GM23338 (cell line): ENCODE data around the gene HGD. TPM values are rescaled to one million over a fixed set of nuclear protein-coding genes. Genes with fewer than 3 reads are reported as not detected.
A peak's percentile ranks its signal among the peaks of the same experiment; 100 is the strongest.
"Not testable (repeated sequence)": the region's sequence is repeated elsewhere in the genome, so short reads cannot be mapped to it uniquely, and the experiment has no call there.

Experiments used
- ATAC-seq: fragments of 200-7000 bp; cut with Tn5 transposase; 3 replicates; pipeline ENCODE4 v1.9.1; 2020
- DNase-seq: peaks from one replicate; pipeline ENCODE4 v3.0.0-alpha.2; 2015; ENCODE audit warnings: low spot score
- H2AFZ ChIP-seq: fragments of 200-600 bp; sonication (generic); 2 replicates; pipeline ENCODE4 v1.8.0; 2016; ENCODE audit warnings: antibody characterized with exemption, mild to moderate bottlenecking, moderate library complexity
- H3F3A ChIP-seq: fragments of 200-600 bp; sonication (generic); replicated peaks from 2 replicates; pipeline ENCODE4 v1.8.0; 2017; ENCODE audit warnings: antibody characterized with exemption, mixed run types, low read depth
- H3K27ac ChIP-seq: fragments of 200-600 bp; sonication (generic); 2 replicates; pipeline ENCODE4 v1.6.1; 2016; ENCODE audit warnings: low read depth
- H3K27me3 ChIP-seq: fragments of 200-600 bp; sonication (generic); 2 replicates; pipeline ENCODE4 v1.8.0; 2016; ENCODE audit warnings: mild to moderate bottlenecking, mixed run types, moderate library complexity; ENCODE audit not compliant: insufficient read depth
- H3K36me3 ChIP-seq: fragments of 200-600 bp; sonication (generic); 2 replicates; pipeline ENCODE4 v1.8.0; 2016; ENCODE audit warnings: mild to moderate bottlenecking; ENCODE audit not compliant: insufficient read depth
- H3K4me1 ChIP-seq: fragments of 200-600 bp; sonication (generic); 2 replicates; pipeline ENCODE4 v1.8.0; 2016; ENCODE audit warnings: mild to moderate bottlenecking, moderate library complexity; ENCODE audit not compliant: insufficient read depth
- H3K4me2 ChIP-seq: fragments of 200-600 bp; sonication (generic); 2 replicates; pipeline ENCODE4 v1.7.1; 2017; ENCODE audit warnings: mixed run types
- H3K4me3 ChIP-seq: fragments of 200-600 bp; sonication (generic); 2 replicates; pipeline ENCODE4 v1.6.1; 2016; ENCODE audit warnings: mixed run types
- H3K79me2 ChIP-seq: fragments of 200-600 bp; sonication (generic); replicated peaks from 2 replicates; pipeline ENCODE4 v1.8.0; 2017; ENCODE audit warnings: mild to moderate bottlenecking; ENCODE audit not compliant: insufficient read depth
- H3K9me2 ChIP-seq: fragments of 200-600 bp; sonication (generic); 2 replicates; pipeline ENCODE4 v1.8.0; 2017; ENCODE audit not compliant: insufficient read depth
- H4K20me1 ChIP-seq: fragments of 200-600 bp; sonication (generic); replicated peaks from 2 replicates; pipeline ENCODE4 v1.8.0; 2017; ENCODE audit warnings: mild to moderate bottlenecking; ENCODE audit not compliant: insufficient read depth
- H3K27ac Mint-ChIP-seq: 2 replicates; pipeline ENCODE4 v1.8.0; 2020; ENCODE audit warnings: inconsistent platforms, mild to moderate bottlenecking, moderate library complexity, mixed read lengths
- H3K27me3 Mint-ChIP-seq: 3 replicates; pipeline ENCODE4 v1.8.0; 2022; ENCODE audit warnings: low read depth, mild to moderate bottlenecking, moderate library complexity, mixed read lengths, inconsistent platforms; ENCODE audit not compliant: insufficient read depth, poor library complexity
- H3K36me3 Mint-ChIP-seq: 3 replicates; pipeline ENCODE4 v1.8.0; 2021; ENCODE audit warnings: low read depth, mild to moderate bottlenecking, inconsistent platforms, moderate library complexity, mixed read lengths
- H3K4me1 Mint-ChIP-seq: 3 replicates; pipeline ENCODE4 v1.8.0; 2020; ENCODE audit warnings: mild to moderate bottlenecking, inconsistent platforms, mixed read lengths
- H3K4me3 Mint-ChIP-seq: 3 replicates; pipeline ENCODE4 v1.8.0; 2021; ENCODE audit warnings: moderate library complexity, mild to moderate bottlenecking, inconsistent platforms, mixed read lengths
- H3K9me3 Mint-ChIP-seq: 3 replicates; pipeline ENCODE4 v1.8.0; 2020; ENCODE audit warnings: moderate library complexity, mild to moderate bottlenecking, inconsistent platforms, mixed read lengths
- NANOG ChIP-seq: IDR thresholded peaks from 2 replicates; pipeline ENCODE4 v1.6.1; 2016; ENCODE audit warnings: antibody characterized with exemption, borderline replicate concordance
- ZNF114 ChIP-seq: fragments of 250-450 bp; sonication (Bioruptor Pico); IDR thresholded peaks from 2 replicates; pipeline ENCODE4 v1.5.0; 2020; ENCODE audit warnings: mild to moderate bottlenecking, moderate library complexity
- polyA plus RNA-seq: library from polyadenylated mRNA; unstranded; fragments of >200 nt; fragmentation: Nextera tagmentation; extraction: Ambion mirVana; gene quantifications from 2 replicates; pipeline ENCODE4 v1.2.1, GENCODE V29; 2016
- total RNA-seq: library from RNA; depleted of rRNA; stranded (reverse); fragments of >200 nt; shearing (Covaris generic); gene quantifications from 2 replicates; pipeline ENCODE4 v1.2.3, GENCODE V29; 2014
- TF ChIP-seq, protein P1 (sequence below): IDR thresholded peaks from one replicate; pipeline ENCODE4 v1.6.1; 2018; ENCODE audit warnings: antibody characterized with exemption; ENCODE audit not compliant: unreplicated experiment
- TF ChIP-seq, protein P2 (sequence below), 2 experiments: fragments of 200-600 bp in 1 of 2; sonication (generic) in 1 of 2; conservative IDR thresholded peaks; 2 replicates each; pipeline versions ENCODE4 v1.5.1 to v1.6.1; 2016 to 2017; ENCODE audit warnings: antibody characterized with exemption in 2 of 2, low read depth in 2 of 2, mild to moderate bottlenecking in 2 of 2, moderate library complexity in 1 of 2
- TF ChIP-seq, protein P3 (sequence below): IDR thresholded peaks from 2 replicates; pipeline ENCODE4 v1.6.1; 2016; ENCODE audit warnings: antibody characterized with exemption
- TF ChIP-seq, protein P4 (sequence below): fragments of 250-450 bp; sonication (Bioruptor Pico); IDR thresholded peaks from 2 replicates; pipeline ENCODE4 v1.5.0; 2020; ENCODE audit warnings: mild to moderate bottlenecking, moderate library complexity

Gene HGD
- total and polyA plus RNA-seq, 2 experiments from 2014 or later = not detected

DNA sequence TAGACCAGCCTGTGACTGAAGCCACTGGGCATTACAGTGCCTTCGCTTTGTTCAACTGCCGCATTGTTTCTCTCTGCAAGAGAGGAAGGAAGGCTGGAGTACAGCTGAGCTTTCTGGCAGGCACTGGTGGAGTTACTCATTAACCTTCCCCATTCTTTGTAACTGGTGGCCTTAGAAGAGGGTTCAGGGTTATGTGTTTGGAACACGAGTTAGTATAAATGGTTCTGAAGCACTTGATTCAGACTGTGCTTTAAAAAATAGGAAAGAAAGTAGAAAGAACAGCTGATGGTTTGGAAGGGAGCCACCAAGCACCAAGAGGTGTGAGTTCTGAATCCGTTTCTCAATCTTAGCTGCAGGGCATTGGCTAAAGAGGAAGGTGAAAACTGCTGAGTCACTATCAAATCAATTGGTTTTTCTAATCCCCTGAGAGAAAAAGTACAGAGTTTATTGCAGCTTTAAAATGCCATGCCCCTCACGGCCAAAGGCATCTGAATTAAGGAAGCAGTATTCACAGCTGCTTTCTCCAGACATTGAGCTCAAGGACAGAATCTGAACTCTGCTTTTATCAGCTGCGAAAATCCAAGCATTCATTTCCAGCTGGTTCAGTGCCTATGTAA is 3.6 kb downstream of the HGD start (continued):
- TF ChIP-seq, protein P1, sequence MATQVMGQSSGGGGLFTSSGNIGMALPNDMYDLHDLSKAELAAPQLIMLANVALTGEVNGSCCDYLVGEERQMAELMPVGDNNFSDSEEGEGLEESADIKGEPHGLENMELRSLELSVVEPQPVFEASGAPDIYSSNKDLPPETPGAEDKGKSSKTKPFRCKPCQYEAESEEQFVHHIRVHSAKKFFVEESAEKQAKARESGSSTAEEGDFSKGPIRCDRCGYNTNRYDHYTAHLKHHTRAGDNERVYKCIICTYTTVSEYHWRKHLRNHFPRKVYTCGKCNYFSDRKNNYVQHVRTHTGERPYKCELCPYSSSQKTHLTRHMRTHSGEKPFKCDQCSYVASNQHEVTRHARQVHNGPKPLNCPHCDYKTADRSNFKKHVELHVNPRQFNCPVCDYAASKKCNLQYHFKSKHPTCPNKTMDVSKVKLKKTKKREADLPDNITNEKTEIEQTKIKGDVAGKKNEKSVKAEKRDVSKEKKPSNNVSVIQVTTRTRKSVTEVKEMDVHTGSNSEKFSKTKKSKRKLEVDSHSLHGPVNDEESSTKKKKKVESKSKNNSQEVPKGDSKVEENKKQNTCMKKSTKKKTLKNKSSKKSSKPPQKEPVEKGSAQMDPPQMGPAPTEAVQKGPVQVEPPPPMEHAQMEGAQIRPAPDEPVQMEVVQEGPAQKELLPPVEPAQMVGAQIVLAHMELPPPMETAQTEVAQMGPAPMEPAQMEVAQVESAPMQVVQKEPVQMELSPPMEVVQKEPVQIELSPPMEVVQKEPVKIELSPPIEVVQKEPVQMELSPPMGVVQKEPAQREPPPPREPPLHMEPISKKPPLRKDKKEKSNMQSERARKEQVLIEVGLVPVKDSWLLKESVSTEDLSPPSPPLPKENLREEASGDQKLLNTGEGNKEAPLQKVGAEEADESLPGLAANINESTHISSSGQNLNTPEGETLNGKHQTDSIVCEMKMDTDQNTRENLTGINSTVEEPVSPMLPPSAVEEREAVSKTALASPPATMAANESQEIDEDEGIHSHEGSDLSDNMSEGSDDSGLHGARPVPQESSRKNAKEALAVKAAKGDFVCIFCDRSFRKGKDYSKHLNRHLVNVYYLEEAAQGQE = no peak
- TF ChIP-seq, protein P2, sequence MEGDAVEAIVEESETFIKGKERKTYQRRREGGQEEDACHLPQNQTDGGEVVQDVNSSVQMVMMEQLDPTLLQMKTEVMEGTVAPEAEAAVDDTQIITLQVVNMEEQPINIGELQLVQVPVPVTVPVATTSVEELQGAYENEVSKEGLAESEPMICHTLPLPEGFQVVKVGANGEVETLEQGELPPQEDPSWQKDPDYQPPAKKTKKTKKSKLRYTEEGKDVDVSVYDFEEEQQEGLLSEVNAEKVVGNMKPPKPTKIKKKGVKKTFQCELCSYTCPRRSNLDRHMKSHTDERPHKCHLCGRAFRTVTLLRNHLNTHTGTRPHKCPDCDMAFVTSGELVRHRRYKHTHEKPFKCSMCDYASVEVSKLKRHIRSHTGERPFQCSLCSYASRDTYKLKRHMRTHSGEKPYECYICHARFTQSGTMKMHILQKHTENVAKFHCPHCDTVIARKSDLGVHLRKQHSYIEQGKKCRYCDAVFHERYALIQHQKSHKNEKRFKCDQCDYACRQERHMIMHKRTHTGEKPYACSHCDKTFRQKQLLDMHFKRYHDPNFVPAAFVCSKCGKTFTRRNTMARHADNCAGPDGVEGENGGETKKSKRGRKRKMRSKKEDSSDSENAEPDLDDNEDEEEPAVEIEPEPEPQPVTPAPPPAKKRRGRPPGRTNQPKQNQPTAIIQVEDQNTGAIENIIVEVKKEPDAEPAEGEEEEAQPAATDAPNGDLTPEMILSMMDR (conservative IDR thresholded peaks at IDR 0.05; ENCODE audit: low read depth in 2 of 2) = no peak
- TF ChIP-seq ZNF114 (CRISPR knock-in tag) = no peak
- TF ChIP-seq, protein P3, sequence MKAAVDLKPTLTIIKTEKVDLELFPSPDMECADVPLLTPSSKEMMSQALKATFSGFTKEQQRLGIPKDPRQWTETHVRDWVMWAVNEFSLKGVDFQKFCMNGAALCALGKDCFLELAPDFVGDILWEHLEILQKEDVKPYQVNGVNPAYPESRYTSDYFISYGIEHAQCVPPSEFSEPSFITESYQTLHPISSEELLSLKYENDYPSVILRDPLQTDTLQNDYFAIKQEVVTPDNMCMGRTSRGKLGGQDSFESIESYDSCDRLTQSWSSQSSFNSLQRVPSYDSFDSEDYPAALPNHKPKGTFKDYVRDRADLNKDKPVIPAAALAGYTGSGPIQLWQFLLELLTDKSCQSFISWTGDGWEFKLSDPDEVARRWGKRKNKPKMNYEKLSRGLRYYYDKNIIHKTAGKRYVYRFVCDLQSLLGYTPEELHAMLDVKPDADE = no peak

DNA sequence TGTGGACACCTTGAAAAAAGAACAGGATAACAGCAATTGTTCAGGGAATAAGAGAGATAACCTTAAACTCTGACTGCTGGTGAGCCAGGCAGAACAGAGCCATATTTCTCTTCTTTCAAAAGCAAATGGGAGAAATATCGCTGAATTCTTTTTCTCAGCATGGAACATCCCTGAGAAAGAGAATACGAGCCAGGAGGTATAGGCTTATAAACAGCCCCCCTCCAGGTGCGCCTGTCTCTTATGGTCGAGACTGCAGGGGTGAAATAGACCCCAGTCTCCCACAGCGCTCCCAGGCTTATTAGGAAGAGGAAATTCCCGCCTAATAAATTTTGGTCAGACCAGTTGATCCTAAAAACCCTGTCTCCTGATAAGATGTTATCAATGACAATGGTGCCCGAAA is 4.8 kb downstream of the HGD start:
- peak overlapping the region; percentile 98 for H3K27ac ChIP-seq
- TF ChIP-seq, protein P4, sequence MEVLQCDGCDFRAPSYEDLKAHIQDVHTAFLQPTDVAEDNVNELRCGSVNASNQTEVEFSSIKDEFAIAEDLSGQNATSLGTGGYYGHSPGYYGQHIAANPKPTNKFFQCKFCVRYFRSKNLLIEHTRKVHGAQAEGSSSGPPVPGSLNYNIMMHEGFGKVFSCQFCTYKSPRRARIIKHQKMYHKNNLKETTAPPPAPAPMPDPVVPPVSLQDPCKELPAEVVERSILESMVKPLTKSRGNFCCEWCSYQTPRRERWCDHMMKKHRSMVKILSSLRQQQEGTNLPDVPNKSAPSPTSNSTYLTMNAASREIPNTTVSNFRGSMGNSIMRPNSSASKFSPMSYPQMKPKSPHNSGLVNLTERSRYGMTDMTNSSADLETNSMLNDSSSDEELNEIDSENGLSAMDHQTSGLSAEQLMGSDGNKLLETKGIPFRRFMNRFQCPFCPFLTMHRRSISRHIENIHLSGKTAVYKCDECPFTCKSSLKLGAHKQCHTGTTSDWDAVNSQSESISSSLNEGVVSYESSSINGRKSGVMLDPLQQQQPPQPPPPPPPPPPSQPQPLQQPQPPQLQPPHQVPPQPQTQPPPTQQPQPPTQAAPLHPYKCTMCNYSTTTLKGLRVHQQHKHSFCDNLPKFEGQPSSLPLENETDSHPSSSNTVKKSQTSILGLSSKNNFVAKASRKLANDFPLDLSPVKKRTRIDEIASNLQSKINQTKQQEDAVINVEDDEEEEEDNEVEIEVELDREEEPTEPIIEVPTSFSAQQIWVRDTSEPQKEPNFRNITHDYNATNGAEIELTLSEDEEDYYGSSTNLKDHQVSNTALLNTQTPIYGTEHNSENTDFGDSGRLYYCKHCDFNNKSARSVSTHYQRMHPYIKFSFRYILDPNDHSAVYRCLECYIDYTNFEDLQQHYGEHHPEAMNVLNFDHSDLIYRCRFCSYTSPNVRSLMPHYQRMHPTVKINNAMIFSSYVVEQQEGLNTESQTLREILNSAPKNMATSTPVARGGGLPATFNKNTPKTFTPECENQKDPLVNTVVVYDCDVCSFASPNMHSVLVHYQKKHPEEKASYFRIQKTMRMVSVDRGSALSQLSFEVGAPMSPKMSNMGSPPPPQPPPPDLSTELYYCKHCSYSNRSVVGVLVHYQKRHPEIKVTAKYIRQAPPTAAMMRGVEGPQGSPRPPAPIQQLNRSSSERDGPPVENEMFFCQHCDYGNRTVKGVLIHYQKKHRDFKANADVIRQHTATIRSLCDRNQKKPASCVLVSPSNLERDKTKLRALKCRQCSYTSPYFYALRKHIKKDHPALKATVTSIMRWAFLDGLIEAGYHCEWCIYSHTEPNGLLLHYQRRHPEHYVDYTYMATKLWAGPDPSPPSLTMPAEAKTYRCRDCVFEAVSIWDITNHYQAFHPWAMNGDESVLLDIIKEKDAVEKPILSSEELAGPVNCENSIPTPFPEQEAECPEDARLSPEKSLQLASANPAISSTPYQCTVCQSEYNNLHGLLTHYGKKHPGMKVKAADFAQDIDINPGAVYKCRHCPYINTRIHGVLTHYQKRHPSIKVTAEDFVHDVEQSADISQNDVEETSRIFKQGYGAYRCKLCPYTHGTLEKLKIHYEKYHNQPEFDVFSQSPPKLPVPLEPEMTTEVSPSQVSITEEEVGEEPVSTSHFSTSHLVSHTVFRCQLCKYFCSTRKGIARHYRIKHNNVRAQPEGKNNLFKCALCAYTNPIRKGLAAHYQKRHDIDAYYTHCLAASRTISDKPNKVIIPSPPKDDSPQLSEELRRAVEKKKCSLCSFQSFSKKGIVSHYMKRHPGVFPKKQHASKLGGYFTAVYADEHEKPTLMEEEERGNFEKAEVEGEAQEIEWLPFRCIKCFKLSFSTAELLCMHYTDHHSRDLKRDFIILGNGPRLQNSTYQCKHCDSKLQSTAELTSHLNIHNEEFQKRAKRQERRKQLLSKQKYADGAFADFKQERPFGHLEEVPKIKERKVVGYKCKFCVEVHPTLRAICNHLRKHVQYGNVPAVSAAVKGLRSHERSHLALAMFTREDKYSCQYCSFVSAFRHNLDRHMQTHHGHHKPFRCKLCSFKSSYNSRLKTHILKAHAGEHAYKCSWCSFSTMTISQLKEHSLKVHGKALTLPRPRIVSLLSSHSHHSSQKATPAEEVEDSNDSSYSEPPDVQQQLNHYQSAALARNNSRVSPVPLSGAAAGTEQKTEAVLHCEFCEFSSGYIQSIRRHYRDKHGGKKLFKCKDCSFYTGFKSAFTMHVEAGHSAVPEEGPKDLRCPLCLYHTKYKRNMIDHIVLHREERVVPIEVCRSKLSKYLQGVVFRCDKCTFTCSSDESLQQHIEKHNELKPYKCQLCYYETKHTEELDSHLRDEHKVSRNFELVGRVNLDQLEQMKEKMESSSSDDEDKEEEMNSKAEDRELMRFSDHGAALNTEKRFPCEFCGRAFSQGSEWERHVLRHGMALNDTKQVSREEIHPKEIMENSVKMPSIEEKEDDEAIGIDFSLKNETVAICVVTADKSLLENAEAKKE (CRISPR knock-in tag) = 0 out of 2 replicates have a peak, but pooled peaks have one; percentile 10
- TF ChIP-seq NANOG = peak; percentile 20; the same call in 1 of the 2 replicates
- H3K27ac Mint-ChIP-seq = peak overlapping the region; percentile 99

More for the DNA sequence above, 4.8 kb downstream of the HGD start:
- H3K79me2 ChIP-seq, H3K36me3 ChIP-seq, H3F3A ChIP-seq, H3K4me3 ChIP-seq, H3K27me3 ChIP-seq, H4K20me1 ChIP-seq, H2AFZ ChIP-seq, H3K9me3 Mint-ChIP-seq, H3K27me3 Mint-ChIP-seq: not testable (repeated sequence)
- Histone ChIP-seq H3K4me2 (peak overlapping the region; percentile 55), H3K4me1 (peaks cover 39% of the 10 kb centered on the region), H3K9me2 (peaks cover 14% of the 10 kb centered on the region; the same call in 1 of the 2 replicates)
- ATAC-seq (peak; percentile 5; the same call in 2 of the 3 replicates), DNase-seq (peak; percentile 22)
- H3K36me3 Mint-ChIP-seq = peaks cover 14% of the 10 kb centered on the region
- peaks cover 73% of the 10 kb centered on the region for H3K4me1 Mint-ChIP-seq
- 0 out of 3 replicates have a peak overlapping the region, but pooled peaks have one; percentile 38 for H3K4me3 Mint-ChIP-seq
